ENCODE results near the gene KCNH5.

DNA sequence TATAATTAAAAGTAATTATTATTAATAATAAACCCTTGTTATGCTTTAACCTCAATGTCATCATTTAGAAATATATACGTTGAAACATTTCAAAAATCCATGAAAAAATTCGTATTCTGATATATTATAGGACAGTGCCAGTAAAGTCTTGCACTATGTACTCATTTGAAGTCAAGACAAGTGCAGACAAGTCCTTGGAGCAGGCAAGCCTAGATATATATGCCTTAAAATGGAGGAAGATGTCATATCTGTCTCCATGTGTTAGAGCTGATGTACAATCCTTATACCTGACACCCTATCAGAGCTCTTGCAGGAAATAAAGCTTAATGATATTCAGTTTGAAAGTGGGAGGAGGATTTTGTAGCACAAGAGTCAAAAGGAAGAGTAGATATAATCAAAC, 310.4 kb downstream of the KCNH5 start:
- TF ChIP-seq ZNF570 (CRISPR knock-in tag; IDR thresholded peaks at IDR 0.05; ENCODE audit: borderline replicate concordance) (no peak), TRIM24 (CRISPR knock-in tag; IDR thresholded peaks at IDR 0.05) (no peak), ARNTL (CRISPR knock-in tag; IDR thresholded peaks at IDR 0.05) (no peak), DNMT3B (CRISPR knock-in tag; conservative IDR thresholded peaks at IDR 0.05) (no peak), TCF7L2 (IDR thresholded peaks at IDR 0.05; ENCODE audit: low read depth, low read length) (no peak), TBP (CRISPR knock-in tag; IDR thresholded peaks at IDR 0.05) (no peak), RXRA (CRISPR knock-in tag; IDR thresholded peaks at IDR 0.05) (no peak), POLR2AphosphoS2 (IDR thresholded peaks at IDR 0.05; ENCODE audit: low read depth, low read length) (no peak), RNF219 (CRISPR knock-in tag; IDR thresholded peaks at IDR 0.05) (no peak), HDAC2 (CRISPR knock-in tag; IDR thresholded peaks at IDR 0.05) (no peak), HCFC1 (IDR thresholded peaks at IDR 0.05; ENCODE audit: low read depth, low read length) (no peak)
